Activated CD8-positive, alpha-beta memory T cell treated with anti-CD3 and anti-CD28 coated beads, Interleukin-2, amount 50 U/mL, for 1 hour (primary cell): ENCODE data around the gene LIPA.
"Not testable (repeated sequence)": the region's sequence is repeated elsewhere in the genome, so short reads cannot be mapped to it uniquely, and the experiment has no call there.

ENCODE experiments used
- DNase-seq: peaks from one replicate; pipeline ENCODE4 v3.0.0-alpha.2; 2020; ENCODE audit errors: extremely low read depth

LIPA gene

GRCh38 chr10:89251409-89252224 lies at the start of gene LIPA:
TSS of gene LIPA (minus strand) at chr10:89251775. CDS start at chr10:89247648, 4,127 bp downstream.
- DNase-seq: peak; percentile 94

GRCh38 chr10:89301232-89301631 lies 49.7 kb upstream of the LIPA start:
- DNase-seq: no peak

- DNase-seq: no peak
Measured at GRCh38 chr10:89299031-89299430, 47.5 kb upstream of the LIPA start.

- DNase-seq: no peak
Measured at GRCh38 chr10:89297791-89298190, 46.2 kb upstream of the LIPA start.

GRCh38 chr10:89297356-89297755 lies 45.8 kb upstream of the LIPA start:
- no peak for DNase-seq

GRCh38 chr10:89296220-89296648 lies 44.7 kb upstream of the LIPA start:
- DNase-seq: no peak

GRCh38 chr10:89295597-89295996 lies 44.0 kb upstream of the LIPA start:
- DNase-seq: no peak

GRCh38 chr10:89294721-89295239 lies 43.2 kb upstream of the LIPA start:
- DNase-seq: no peak

GRCh38 chr10:89285303-89285702 lies 33.7 kb upstream of the LIPA start:
- DNase-seq: not testable (repeated sequence)

GRCh38 chr10:89284711-89285110 lies 33.1 kb upstream of the LIPA start:
- DNase-seq: not testable (repeated sequence)

GRCh38 chr10:89283936-89284475 lies 32.4 kb upstream of the LIPA start:
- DNase-seq: no peak

- no peak for DNase-seq
Measured at GRCh38 chr10:89283025-89283935, 31.7 kb upstream of the LIPA start.

- no peak for DNase-seq
Measured at GRCh38 chr10:89281606-89282395, 30.2 kb upstream of the LIPA start.

GRCh38 chr10:89280508-89280907 lies 28.9 kb upstream of the LIPA start:
- DNase-seq: no peak

- DNase-seq: no peak
Measured at GRCh38 chr10:89279421-89279869, 27.9 kb upstream of the LIPA start.

GRCh38 chr10:89278900-89279392 lies 27.4 kb upstream of the LIPA start:
- no peak for DNase-seq

GRCh38 chr10:89278034-89278535 lies 26.5 kb upstream of the LIPA start:
- no peak for DNase-seq

GRCh38 chr10:89275383-89275782 lies 23.8 kb upstream of the LIPA start:
- no peak for DNase-seq

- DNase-seq: no peak
Measured at GRCh38 chr10:89274928-89275327, 23.4 kb upstream of the LIPA start.

GRCh38 chr10:89273680-89274079 lies 22.1 kb upstream of the LIPA start:
- no peak for DNase-seq

GRCh38 chr10:89271532-89271931 lies 20.0 kb upstream of the LIPA start:
- no peak for DNase-seq
